Measurements from ENCODE around the gene ADGRA3.

DNA sequence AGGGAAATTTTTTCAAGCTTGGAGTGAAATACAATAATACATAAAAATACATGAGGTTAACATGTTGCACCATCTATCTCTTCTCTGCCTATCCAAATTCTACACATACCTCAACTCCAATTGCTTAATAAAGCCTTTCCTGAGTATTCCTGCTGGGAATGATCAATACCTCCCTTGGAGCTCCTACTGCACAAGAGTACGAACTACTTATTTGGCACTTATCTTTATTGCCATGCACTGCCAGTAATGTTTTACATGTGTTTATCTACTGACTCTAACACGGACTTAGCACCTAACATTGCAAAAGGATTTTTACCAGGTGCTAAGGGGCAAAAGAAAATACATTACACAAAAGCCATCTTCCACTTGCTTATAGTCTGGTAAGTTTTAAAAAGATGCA, 80.2 kb downstream of the ADGRA3 start:
- TF ChIP-seq, protein P1, sequence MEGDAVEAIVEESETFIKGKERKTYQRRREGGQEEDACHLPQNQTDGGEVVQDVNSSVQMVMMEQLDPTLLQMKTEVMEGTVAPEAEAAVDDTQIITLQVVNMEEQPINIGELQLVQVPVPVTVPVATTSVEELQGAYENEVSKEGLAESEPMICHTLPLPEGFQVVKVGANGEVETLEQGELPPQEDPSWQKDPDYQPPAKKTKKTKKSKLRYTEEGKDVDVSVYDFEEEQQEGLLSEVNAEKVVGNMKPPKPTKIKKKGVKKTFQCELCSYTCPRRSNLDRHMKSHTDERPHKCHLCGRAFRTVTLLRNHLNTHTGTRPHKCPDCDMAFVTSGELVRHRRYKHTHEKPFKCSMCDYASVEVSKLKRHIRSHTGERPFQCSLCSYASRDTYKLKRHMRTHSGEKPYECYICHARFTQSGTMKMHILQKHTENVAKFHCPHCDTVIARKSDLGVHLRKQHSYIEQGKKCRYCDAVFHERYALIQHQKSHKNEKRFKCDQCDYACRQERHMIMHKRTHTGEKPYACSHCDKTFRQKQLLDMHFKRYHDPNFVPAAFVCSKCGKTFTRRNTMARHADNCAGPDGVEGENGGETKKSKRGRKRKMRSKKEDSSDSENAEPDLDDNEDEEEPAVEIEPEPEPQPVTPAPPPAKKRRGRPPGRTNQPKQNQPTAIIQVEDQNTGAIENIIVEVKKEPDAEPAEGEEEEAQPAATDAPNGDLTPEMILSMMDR (IDR thresholded peaks at IDR 0.05), result no peak
- no peak for TF ChIP-seq POLR2A (IDR thresholded peaks at IDR 0.05)
